GM21367 (cell line): ENCODE results near the gene DNAJC17.

Experiments used
- ATAC-seq: cut with Tn5 transposase; IDR thresholded peaks from one replicate; pipeline ENCODE4 v1.9.1; 2021; ENCODE audit not compliant: unreplicated experiment

Gene DNAJC17

DNA sequence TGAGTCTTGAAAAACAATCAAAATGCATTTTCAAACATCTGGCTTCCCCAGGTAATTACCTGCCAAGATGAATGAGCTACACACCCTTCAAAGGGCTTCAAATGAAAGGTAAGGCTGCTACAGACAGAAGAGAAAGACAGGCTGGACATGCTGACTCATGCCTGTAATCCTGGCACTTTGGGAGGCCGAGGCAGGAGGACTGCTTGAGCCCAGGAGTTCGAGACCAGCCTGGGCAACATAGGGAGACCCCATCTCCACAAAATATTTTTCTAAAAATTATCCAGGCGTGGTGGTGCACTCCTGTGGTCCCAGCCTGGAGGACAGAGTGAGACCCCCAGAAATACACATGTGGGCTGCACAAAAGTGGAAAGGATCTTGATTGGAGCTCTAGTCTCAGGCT, 14.9 kb downstream of the DNAJC17 start:
- no peak for ATAC-seq

DNA sequence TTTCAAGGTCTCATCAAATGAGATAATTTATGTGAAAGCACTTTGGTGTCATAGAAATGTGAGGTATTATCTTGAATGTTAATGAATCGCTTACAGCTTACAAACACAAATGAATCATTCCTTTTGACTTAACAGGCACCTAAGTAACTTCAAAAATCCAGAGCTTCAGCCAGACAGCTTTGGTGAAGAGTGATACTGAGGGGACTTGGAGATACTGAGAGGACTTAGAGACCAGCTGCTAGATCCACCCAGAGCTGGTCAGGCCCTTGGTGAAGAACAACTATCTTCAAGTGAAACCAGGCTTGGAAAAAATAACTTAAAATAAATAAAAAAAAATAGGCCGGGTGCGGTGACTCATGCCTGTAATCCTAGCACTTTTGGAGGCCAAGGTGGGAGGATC, 16.6 kb downstream of the DNAJC17 start:
- no peak for ATAC-seq

DNA sequence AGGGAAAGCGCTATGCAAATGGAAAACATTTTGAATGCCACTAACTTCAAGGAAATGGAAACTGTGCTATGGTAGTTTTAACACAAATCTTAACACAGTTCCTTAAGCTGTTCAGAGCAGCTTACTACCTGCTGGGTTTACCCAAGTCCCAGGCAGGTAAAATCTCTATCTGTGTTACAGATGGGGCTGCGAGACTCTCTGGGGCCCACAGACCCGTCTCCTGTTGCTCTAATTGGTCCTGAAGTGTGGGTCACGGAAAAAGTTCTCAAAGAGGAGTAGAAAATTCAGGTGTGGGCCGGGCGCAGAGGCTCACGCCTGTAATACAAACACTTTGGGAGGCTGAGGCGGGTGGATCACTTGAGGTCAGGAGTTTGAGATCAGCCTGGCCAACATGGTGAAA, 17.3 kb downstream of the DNAJC17 start:
- no peak for ATAC-seq

DNA sequence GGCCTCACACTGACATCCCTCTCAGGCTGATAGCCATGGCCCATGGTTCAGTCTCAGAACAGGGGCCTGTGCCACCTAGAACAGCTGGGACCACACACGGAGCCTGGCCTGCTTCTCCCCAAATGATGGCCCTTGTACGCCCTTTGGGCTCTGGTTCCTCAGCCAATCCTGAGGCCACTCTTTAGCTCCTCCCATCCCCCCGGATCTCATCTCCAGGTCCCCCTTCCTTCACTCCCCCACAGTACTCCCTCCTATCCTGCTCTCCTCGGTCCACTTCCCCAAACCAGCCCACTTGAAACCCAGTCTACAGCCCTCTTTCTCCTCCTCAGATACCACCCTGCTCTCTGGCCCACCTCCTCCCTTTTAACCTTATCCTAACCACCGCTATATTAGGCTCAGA, 18.2 kb downstream of the DNAJC17 start:
- ATAC-seq: no peak

DNA sequence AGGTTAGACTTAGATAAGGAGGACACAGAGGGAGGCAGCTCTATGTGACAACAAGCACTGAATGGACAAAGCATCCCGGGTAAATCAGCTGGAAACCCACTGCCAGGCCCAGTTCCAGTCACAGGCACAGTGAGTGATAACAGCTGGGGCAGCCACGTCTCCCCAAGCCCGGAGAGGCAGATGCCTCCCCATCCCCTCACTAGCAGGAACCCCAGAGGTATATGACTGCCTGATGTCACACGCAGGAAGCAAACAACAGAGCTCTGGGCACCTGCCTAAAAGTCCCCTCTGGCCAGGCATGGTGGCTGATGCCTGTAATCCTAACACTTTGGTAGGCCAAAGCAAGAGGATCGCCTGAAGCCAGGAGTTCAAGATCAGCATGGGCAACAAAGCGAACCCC, 19.3 kb downstream of the DNAJC17 start:
- no peak for ATAC-seq

DNA sequence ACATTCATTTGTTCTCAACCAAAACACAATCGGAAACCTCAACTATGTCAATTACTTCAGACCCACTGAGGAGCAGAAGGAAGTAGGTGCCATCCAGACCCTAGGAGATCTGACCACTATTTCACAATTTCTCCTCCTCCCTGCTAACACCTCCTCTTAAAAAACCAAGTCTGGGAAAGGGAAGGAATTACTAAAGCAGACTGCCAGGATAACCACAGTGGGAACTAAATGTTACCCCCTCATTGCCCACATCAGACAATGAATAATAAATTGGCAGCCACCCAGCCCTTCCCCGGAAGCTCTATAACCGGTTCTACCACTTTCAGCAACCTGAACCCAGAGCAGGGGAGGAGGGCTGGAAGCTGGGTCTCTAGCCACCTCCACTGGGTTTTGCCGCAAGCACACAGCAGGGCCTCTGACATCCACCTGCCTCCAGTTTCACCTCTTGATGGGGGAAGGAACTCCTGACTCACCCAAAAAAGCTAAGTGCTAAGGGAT, 19.9 kb downstream of the DNAJC17 start:
- ATAC-seq: no peak

DNA sequence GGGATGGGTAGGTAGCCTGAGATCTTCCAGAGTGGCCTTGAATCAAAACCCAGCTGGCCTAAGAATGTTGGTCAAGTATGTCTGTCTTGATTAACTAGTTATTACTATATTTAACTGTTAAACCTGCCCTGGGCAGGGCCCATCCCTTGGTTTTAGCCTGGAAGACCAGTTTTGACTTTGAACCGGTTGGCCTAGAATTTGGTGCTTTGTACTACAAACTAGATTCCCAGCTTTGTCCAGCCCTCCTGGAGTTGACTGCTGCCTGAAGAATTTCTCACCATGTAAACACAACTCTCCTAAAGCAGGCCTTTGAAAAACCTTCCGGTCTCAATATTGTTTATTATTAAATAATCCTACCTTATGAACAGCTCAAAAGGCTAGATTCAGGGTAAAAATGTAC, 21.5 kb downstream of the DNAJC17 start:
- no peak for ATAC-seq

DNA sequence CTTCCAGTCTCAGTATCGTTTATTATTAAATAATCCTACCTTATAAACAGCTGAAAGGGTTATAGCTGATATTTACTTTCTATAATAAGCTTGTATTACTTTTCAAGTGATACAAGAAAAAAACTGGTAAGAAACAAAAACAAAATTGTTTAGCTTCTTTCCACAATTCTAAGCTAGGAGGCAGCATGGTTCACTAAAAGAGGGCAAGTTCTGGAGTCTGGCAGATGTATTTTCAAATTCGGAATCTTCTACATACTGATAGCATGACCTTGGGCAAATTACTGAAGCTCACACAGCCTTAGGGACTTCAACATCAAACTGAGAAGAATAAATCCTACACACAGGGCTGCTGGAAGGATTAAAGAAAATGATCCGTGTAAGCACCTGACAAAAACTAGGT, 22.1 kb downstream of the DNAJC17 start:
- no peak for ATAC-seq

DNA sequence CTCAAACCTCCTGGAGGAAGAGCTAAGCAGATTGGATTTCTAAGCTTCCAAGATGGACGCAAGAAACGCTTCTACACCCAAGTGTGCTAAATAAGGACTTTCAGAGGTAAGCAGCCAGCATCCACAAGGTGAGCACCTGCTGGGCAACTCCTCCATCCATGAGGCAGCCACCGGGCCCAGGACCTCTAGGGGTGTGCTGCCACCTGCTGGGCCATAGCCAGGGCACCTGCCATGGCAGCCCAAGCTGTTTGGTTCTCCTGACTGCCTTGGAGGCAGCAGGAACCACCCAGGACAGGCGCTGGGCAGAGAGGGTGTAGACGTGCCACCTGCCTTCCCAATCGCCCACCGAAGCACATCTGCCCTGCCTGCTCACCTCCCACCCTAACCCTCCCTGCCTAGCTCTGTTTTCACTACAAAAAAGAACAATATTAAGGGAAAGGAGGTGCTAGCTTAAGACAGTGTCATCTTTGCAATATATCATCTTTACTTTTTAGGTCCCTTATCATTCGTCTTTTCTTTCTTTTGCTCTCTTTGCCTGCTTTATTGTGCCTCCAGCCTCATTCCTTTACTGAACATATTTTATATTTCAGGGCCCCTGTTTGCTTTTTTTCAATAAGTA, 24.6 kb downstream of the DNAJC17 start:
- ATAC-seq: no peak

DNA sequence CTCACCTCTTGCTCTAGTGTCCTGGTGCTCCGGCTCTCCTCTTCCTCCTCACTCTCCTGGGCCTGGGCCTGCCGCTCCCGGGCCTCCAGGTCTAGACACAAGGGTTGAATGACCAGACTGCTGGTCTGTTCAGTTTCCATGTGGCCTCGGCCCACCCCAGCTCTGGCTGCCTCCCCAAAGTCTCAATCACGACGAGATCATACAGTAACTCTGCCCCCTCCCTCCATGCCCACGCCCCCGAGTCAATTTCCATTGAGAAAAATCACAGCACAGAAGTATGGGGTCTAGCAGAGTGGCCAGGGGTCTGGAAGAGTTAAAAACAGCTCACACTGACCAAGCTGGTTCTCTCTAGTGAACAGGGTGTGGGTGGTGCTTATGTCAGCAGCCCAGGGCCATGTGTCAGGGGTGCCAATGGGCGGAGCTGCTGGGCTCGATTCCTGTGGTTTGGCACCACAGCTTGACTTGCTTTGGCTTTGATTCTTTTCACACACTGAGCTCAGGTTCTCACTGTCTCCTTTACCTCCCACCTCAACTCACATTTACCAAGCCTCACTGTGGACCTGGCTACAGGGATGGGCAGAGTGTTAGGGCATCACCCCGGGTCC, 30.6 kb downstream of the DNAJC17 start:
- ATAC-seq: no peak

DNA sequence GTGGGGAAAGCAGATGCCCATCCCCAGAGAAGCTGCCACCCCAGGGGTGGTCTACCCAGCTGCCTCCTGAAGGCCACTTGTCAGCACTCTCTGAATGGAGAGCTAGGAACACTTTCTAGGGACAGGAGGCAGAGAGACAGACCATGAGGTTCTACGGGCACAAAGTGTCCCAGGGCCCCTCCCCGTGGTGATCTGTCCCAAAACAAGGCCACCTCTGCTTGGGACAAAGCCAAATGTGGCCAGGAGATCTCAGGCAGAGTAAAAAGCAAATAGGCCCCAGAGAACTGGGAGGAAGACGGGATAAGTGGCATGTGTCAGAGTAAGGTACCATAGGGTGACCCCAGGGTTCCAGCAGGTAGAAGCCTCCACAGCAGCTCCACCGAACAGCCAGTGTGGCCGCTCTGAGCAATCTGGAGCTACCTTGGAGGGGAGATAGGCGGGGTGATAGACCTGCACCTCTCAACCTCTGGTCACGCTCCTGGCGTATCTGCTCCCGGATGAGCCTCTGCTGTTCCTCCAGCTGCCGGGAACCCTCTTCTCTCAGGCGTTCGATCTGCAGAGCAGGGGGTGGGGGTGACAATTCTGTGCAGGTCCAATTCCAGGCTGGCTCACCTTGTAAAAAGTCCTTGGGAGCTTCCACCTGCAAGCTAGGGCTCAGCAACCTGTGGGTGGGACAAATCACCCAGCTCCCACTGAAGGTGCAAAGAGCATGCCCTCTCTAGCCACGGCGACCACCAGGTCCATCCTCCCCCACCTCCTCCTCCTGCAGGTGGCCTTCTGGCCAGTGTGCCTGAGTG, 31.3 kb downstream of the DNAJC17 start:
- ATAC-seq: no peak

DNA sequence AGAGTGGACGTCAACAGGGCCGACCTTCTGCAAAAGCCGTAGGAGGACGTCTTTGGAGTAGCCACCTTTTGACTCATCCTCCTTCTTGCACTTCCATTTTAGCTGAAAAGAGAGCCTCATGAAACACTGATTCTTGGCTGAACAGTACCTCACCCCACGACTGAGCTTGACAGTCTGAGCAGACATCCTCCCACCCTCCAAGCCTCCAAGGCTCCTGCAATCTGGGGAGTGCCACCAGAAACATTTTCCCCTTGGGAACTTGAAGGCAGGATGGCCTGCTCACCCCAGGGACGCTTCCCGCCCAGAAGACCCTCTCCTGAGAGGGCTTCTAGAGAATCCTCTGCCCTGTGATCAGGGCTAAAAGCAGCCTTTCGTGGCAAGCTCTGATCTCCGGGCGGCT, 32.3 kb downstream of the DNAJC17 start:
- no peak for ATAC-seq

DNA sequence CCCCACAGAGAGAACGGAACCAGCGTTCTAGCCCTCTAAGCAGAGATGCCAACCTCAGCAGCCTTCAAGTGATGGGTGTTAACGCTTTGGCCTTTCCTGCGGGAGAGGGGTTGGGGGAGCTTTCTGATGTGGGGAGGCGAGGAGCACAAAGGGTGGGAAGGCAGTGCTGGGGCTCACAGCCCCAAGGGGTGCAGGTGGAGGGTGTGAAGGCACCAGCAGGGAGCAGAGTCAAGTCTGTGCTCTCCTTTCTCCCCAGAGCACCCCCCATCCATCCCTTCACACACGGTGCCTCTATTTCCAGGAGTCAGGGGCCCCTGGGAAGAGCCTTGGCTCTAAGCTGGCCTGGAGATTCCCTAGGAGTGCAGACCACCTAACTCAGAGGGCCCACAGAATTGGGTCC, 33.4 kb downstream of the DNAJC17 start:
- ATAC-seq: no peak

DNA sequence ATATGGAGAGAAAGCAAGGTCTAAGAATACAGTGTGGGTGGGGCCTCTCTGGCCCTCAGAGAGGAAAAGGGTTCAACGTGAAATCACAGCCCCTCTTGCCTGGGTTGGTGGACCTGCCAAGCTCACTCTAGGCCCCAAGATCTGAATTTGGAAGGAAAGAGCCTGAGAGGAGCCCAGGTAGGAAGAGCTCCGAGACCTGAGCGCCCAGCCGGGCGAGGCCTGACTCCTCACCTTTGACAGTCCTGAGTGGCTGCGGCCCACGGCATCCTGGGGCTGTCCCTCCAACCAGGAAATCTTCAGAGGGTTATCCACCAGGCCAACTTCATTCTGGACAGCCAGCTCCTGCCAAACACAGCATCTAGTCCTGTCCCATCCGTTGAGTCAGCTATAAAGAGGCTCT, 33.8 kb downstream of the DNAJC17 start:
- no peak for ATAC-seq

DNA sequence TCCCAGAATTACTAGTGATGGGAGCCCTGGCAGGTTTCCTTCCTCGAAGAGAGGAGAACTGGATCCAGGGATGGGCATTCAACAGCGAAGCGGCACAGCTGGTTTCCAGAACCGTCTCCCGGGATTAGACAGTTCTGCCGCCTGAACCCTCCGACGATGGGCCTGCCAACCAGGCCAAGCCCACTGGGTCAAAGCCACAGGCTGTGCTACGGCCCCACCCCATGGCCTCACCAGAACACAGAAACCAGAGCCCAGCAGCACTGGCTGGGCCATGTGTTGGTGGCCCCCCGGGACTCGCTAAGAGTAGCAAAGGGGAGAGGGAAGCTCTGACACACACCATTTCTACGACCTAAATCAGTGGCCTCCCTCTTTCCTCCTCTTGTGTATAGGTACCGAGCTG, 35.3 kb downstream of the DNAJC17 start:
- no peak for ATAC-seq

DNA sequence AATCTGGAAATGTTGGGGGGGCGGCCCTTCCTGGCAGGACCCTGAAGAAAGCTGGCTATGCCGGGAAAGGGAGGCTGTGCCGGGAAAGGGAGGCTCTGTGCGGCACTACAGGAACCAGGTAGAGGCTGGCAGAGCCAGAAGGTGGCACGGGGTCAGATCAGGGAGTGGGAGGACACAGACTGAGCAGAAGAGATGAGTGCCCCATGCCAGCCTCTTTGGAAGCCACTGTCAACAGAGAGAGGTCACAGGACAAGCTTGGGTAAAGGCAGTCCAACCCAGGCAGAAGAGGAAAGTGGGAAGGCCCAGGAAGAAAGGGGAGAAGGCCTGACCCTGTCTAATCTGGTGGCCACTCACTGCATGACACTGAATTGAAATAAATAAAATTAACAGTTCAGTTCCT, 36.0 kb downstream of the DNAJC17 start:
- ATAC-seq: no peak

DNA sequence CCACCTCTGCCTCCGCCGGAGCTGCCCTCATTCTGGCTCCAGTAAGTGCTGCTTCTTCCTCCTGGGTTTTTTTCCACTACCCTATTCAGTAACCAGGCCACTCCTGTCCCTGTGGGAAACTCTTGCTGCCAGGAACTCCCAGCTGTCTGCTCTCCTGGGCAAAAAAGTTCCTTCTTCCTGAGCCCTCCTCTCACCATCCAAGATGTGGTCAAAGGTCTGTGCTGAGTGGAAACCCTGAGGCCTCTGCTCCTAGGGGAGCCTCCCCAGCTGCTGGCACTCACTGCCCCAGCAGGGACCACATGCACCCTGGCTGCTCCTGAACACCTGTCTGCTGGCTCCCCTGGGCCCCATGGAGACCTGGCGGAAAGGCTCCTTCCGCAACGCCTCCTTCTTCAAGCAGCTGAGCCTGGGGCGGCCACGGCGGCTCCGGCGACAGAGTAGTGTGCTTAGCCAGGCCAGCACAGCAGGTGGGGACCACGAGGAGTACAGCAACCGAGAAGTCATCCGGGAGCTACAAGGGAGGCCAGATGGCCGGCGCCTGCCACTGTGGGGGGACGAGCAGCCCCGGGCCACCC, 37.0 kb downstream of the DNAJC17 start:
- no peak for ATAC-seq

DNA sequence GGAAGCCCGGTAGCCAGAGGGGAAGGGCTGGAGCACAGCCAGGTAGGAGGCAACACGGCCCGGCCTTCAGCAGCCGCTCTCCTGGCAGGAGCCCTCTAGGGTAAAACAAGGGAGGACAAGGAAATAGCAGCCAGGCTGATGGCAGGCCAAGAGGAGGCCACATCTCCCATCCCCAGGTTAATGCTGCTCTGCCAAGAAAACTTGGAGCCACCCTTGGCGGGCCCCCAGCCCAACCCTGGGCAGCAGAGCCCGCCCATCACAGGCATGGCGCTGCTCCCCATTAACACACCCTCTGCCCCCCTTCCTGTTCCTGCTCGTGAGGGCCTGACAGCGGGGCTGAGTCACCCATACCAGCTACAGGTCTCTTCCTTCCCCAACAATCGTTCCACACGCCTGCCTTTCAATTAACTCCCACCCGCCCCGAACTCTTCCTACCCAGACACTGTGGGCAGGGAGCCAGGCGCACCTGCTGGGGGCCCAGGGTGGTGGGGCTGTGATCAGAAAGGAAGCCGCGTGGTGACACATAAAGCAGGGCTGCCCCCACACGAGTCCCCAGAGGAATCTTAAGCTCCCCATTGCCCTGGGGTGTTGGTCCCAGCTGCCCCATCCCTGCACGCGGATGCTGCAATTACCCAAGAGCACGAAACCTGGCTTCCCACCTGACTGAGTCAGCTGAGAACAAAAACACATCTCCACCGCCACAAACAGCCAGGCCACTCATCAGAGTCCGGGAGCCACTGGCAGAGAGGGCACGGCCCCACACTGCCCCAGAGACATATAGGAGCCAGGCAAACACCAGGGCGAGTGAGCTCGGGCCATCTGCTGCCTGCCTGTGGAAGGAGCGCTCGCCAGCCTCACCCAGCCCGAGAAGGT, 37.8 kb downstream of the DNAJC17 start, which contains the start of gene C15orf62:
Gene C15orf62 (plus strand): TSS at position 707 of the 873 bp plus-strand sequence. CDS start 516 bp downstream, outside the sequence.
- peak; percentile 37 for ATAC-seq

DNA sequence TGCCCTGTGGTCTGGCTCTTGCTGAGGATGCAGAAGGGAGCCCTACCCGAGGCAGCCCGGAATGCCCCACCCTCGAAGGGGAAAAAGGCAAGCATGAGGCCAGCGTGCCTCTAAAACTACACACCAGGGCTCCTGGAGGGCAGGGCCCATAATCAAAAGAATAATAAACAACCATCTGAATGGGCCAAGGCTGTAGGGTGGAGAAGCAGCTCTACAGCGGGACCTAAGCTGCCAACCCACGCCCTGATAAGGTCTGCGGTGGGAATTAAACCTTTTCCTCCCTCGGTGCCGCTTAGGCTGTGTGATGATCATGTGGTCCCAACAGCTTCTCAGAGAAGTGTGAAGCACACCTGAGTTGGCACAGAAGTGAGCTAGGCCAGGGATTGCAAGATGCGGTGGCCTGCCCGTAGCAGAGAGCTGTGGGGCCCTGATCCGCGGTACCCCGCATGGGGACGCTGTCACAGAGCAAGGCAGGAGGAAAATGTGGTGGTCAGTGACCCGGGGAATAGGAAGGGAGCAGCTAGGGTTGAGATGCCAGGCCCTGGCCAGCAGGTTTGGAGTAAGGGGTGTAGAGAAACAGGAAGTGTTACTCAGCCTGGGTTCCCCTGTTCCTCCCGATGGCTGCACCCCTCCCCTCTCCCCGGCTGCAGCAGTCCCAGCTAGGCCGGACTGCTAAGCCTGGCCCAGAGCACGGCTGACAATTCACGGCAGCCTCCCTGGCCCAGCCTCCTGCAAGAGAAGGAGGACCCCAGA, 38.6 kb downstream of the DNAJC17 start:
- peak; percentile 11 for ATAC-seq
